NCI-H460 (cell line): ENCODE measurements around the gene LMBR1L. TPM values are rescaled to one million over a fixed set of nuclear protein-coding genes. Genes with fewer than 3 reads are reported as not detected.
"Not testable (repeated sequence)": the region's sequence is repeated elsewhere in the genome, so short reads cannot be mapped to it uniquely, and the experiment has no call there.

ENCODE experiments used
- DNase-seq: peaks from one replicate; pipeline ENCODE4 v3.0.0-alpha.2; 2016; ENCODE audit warnings: low read depth; ENCODE audit errors: extremely low read depth
- polyA plus RNA-seq: library from polyadenylated mRNA; depleted of rRNA; stranded (reverse); fragments of >200 nt; gene quantifications from 2 replicates; pipeline ENCODE4 v1.2.3, GENCODE V29; 2014; cell fraction: nucleus; rRNA removed
- total RNA-seq: library from RNA; depleted of rRNA; stranded (reverse); fragments of >200 nt; shearing (Covaris generic); gene quantifications from 2 replicates; pipeline ENCODE4 v1.2.3, GENCODE V29; 2014; rRNA removed

The LMBR1L gene
- 34.0 and 35.6 TPM in 2 replicates for total RNA-seq
- 62.7 and 83.6 TPM in 2 replicates for polyA plus RNA-seq

DNA sequence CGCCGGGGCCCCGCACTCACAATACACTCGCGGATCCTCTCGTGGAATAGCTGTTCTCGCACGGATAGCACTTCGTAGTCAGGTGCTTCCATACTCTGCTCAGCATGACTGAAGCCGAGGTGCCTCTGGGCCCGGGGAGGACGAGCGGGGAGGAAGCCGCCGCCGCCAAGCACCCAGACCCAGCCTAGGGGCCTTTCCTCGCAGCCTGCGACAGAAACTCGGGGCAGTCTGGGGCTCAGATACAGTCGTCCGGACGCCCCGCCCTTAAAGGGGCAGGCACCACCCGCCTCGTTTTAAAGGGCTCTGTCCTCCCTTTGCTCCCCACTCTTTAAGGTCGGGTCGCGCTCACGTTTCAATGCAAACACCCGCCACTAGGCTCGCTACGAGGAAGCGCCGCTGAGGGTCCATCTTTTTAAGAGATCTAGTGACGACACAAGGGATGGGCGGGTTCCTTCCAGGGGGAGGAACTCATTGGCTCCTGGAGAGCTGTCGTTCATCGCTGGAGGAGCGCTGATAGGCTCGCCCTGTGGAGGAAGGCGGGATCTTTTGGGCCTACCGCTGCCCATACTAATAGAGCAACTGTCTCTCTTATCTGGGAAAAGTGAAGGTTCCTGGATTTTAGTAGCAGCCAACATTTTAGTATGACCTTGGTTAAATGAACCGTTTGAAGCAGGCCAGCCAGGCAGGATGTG lies at the start of gene LMBR1L:
LMBR1L (minus strand) TSS at position 384 of the 692 bp plus-strand sequence; CDS start at position 92, 292 bp downstream.
- DNase-seq, result peak; percentile 97

- DNase-seq, result no peak
These were observed 49.8 kb upstream of the LMBR1L start for GRCh38 chr12:49160399-49160798.

GRCh38 chr12:49154221-49154620 lies 43.6 kb upstream of the LMBR1L start:
- DNase-seq, result no peak

GRCh38 chr12:49147384-49147783 lies 36.7 kb upstream of the LMBR1L start:
- DNase-seq, result no peak

GRCh38 chr12:49146406-49146805 lies 35.8 kb upstream of the LMBR1L start:
- DNase-seq, result no peak

- DNase-seq, result no peak
These were observed 33.7 kb upstream of the LMBR1L start for GRCh38 chr12:49144384-49144783.

- DNase-seq, result no peak
These were observed 28.4 kb upstream of the LMBR1L start for GRCh38 chr12:49138999-49139398.

DNA sequence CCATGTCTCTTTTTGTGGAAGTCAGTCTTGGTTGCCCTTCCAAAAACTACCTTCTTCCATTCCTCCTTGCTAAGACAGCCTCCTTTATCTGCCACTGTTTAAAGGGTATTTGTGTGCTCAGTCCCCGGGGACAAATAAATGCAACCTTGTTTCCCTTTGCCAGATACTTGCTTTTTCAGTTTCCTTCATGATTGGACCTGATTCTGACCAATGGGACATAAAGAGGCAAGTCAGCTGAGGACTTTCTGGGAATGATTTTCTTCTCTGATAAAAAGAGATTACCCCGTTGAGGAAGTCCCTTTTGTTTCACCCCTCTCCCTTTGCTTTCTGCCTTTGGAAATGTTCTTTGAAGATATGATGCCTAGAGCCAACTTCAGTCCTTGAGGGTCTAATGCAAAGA lies 27.9 kb upstream of the LMBR1L start:
- no peak for DNase-seq

- DNase-seq, result no peak
These were observed 26.8 kb upstream of the LMBR1L start for GRCh38 chr12:49137476-49137875.

- DNase-seq, result not testable (repeated sequence)
These were observed 26.4 kb upstream of the LMBR1L start for GRCh38 chr12:49136997-49137396.

- no peak for DNase-seq
These were observed 22.9 kb upstream of the LMBR1L start for GRCh38 chr12:49133590-49133989.

DNA sequence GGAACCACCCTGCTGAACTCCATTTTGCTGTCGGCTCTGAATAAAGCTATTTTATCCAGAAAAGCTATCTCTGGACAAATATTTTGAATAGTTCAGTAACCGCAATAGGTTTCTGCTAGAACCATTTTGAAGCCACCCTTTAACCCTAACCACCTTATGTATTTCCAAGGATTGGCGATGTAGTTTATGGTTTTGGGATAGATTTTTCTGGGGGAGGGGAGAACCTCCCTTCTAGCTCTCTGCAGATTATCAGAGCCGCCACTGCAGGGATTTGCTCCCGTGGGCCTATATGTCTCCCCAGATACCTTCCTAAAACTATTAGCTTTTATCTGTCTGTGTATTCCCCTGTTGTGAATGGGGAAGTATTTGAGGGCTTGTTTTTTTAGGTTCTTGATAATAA lies 22.4 kb upstream of the LMBR1L start:
- DNase-seq, result no peak

DNA sequence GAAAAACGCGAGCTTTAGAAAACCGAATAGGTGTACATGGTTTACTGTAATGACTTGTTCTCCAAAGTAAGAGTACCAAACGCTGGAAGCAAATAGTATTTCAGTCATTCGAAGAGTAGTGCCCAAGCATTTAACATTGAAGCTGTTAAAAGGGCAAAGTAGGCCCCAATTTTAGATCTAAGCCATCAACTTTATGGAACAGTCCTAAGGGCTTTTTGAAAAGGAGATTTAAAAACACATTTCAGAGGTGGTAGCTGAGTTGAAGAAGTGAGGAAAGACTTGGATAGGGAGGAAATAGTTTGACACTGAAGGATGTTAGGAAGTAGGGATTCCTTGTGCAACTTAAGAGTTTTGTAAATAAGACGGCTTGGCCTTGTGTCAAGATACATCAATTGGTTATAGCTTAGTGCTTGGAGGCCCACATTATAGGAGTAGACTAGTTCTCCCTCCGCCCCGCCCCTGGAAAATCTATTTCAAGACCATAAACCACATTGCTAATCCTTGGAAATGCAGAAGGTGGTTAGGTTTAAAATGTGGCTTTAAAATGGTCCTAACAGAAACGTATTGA lies 21.3 kb upstream of the LMBR1L start:
- DNase-seq, result peak; percentile 32

DNA sequence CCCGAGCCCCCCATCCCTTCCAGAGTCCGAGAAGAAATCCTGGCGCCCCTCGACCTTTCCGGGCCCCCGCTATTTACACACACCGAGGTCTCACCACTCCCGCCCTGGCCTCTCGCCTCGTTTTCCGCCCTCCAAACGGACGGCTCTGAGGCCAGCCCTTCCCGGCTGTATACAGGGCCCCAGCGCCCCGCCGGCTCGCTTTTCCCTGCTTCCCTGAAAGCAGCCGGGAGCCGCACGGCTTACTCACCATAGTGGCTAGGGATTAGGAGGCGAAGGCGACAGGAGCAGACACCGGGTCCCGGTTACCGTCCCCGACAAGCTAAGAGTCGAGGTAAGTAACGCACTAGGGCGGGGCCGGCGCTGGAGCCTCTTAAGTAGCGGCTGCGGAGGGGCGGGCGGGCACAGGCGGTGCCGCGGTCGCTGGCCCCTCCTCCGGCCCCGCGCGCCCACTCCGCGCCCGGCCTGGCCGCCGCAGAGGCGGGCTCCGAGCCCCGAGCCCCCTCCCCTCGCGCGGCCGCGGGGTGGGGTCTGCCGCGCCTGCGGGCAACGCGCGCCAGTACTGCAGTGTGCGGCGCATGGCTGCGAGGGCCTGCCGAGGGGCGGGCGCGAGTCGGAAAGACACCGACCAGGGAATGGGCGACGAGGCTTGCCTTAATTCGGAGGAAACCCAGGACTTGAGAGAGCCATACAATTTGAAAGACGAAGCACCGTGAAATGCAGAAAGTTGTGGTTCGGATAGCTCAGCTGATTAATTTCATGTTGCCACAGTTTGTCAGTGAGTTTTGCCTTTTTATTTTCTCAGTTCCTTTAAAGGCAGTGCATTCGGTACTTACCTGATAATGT lies 20.6 kb upstream of the LMBR1L start, which contains the start of gene TUBA1B:
TUBA1B (minus strand) TSS at position 345 of the 843 bp plus-strand sequence; CDS start at position 250, 95 bp downstream.
- peak; percentile 87 for DNase-seq

GRCh38 chr12:49130151-49131050 lies 19.8 kb upstream of the LMBR1L start:
- peak; percentile 91 for DNase-seq

DNA sequence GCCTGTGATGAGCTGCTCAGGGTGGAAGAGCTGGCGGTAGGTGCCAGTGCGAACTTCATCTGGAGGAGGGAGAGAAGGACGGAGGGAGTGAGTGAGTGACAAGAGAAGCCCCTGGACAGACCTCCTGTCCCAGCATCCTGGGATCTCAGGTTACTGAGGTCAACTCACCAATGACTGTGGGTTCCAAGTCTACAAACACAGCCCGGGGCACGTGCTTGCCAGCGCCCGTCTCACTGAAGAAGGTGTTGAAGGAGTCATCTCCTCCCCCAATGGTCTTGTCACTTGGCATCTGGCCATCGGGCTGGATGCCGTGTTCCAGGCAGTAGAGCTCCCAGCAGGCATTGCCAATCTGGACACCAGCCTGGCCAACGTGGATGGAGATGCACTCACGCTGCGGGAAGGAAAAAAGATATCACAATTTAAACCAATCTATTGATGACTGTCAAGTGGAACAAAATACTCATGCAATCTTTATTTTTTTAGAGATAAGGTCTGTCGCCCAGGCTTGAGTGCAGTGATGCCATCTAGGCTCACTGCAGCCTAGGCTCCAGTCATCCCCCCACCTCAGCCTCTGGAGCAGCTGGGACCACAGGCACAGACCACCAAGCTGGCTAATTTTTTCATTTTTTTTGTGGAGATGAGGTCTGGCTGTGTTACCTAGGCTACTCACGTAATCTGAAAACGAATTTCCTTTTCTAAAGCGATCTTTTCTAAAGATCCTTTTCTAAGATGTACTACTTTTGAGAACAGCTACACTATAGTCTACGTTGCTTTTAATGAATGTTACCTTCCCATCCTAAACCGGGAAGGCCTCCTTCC lies 18.9 kb upstream of the LMBR1L start:
- no peak for DNase-seq

DNA sequence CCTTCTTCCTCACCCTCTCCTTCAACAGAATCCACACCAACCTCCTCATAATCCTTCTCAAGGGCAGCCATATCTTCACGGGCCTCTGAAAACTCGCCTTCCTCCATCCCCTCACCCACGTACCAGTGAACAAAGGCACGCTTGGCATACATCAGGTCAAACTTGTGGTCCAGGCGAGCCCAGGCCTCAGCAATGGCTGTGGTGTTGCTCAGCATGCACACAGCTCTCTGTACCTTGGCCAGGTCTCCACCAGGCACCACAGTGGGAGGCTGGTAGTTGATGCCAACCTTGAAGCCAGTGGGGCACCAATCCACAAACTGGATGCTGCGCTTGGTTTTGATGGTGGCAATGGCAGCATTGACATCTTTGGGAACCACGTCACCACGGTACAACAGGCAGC lies 17.3 kb upstream of the LMBR1L start:
- DNase-seq, result not testable (repeated sequence)

DNA sequence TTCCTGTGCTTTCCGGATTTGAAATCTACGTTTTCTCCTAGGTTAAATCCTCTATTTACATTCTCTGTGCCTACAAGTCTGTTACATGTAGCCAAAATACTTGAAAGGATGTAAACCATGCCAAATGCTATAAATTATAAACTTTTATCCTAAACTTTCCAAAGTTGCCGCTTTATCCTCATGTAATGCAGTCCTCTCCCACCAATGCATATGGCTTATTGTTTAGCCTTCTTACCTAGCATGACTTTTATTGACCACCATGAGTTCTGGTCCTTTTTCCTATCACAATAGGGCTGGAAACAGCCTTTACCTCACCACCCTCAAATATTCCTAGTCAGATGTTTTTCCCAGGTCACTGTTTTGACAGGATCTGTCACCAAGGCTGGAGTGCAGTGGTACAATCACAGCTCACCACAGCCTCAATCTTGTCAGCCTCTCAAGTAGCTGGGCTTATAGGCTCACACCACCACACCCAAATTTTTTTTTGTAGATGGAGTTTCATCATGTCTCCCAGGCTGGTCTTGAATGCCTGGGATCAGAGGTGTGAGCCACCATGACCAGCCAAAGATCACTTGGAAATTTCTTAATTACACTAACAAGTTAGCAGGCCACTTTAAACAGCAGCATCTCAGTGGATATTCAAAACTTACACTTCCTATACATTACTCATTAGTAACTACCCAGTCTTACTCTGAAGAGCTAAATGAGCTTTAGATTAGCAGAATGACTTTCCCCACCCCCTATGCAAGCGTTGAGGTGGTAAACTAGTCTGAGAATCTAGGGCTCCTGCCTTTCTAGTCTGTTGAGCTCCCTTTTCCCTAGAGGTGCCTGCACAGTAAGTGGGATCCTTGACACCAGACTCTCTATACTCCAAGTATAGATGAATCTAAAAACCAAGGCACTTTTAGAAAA lies 16.5 kb upstream of the LMBR1L start:
- peak; percentile 26 for DNase-seq
